Ecto neural progenitor cell (in vitro differentiated cells): ENCODE measurements around the gene XPNPEP2.

Experiments used
- DNase-seq: peaks from one replicate; pipeline ENCODE4 v3.0.0-alpha.2; 2018; ENCODE audit warnings: low spot score

XPNPEP2 gene

GRCh38 chrX:129800186-129800585, 61.4 kb downstream of the XPNPEP2 start:
- DNase-seq: no peak

- DNase-seq: no peak
These were observed 64.1 kb downstream of the XPNPEP2 start for GRCh38 chrX:129802863-129803262.

GRCh38 chrX:129804806-129805205, 66.0 kb downstream of the XPNPEP2 start:
- DNase-seq: no peak

GRCh38 chrX:129808158-129808828, 69.5 kb downstream of the XPNPEP2 start:
- DNase-seq: no peak

- DNase-seq: no peak
These were observed 70.3 kb downstream of the XPNPEP2 start for GRCh38 chrX:129808829-129809796.

GRCh38 chrX:129813662-129814368, 75.0 kb downstream of the XPNPEP2 start:
- DNase-seq: no peak

GRCh38 chrX:129818123-129818522, 79.3 kb downstream of the XPNPEP2 start:
- no peak for DNase-seq
